HuH-7.5 (cell line): ENCODE measurements around the gene B4GALT6.
A peak's percentile ranks its signal among the peaks of the same experiment; 100 is the strongest.
"Not testable (repeated sequence)": the region's sequence is repeated elsewhere in the genome, so short reads cannot be mapped to it uniquely, and the experiment has no call there.

Source experiments
- DNase-seq: peaks from one replicate; pipeline ENCODE4 v3.0.0; 2011; ENCODE audit warnings: low spot score

Gene B4GALT6

DNA sequence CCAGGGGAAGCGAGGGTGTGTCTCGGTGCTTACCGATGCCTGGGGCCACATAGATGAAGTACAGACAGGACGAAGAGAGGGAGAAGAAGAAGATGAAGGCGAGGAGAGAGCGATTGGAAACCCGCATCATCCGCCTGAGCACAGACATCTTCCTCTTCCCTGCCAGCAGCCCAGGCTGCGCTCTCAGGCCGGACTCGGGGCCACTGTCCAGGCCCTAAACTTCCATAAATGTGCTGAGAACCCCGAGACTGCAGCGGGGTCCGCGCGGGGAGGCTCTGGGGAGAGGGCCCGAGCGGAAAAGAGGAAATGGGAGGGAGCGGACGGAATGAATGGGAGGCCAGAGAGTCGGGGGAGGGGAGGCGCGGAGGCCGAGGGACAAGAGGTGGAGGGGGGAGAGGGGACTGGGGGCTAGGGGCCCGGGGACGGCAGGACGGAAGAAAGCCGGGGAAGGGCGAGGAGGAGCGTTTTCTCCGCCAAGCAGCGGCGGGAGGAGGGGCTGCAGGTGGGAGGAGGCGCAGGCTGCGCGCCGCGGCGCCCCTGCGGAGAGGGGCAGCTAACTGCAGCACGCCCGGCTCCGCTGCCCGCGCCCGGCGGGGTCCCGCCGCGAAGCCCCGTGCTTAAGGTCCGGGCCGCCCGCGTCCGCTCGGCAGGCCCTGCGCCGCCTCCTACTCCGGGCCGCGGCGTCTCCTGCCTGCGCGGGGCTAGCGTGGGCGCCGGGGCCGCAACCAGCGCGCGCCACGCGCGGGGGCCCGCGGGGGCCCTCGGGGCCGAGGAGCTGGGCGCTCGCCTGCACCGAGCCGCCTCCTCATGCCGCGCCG lies at the start of gene B4GALT6:
B4GALT6 (minus strand) TSS at position 303 of the 818 bp plus-strand sequence; CDS start at position 148, 155 bp downstream.
- DNase-seq = peak; percentile 23

GRCh38 chr18:31731628-31732027 lies 47.2 kb upstream of the B4GALT6 start:
- DNase-seq = no peak

DNA sequence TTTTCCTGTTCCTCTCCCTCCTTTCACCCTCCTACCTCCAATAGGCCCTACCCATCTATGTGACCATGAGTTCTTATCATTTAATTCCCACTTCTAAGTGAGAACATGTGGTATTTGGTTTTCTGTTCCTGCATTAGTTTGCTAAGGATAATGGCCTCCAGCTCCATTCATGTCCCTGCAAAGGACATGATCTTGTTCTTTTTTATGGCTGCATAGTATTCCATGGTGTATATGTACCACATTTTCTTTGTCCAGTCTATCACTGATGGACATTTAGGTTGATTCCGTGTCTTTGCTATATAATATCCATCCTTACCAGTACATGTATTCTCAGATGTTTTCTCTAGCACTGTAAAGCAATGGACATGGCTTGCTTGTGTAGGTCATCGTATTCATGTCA lies 44.8 kb upstream of the B4GALT6 start:
- not testable (repeated sequence) for DNase-seq

- peak; percentile 8 for DNase-seq
Observed at GRCh38 chr18:31723990-31724711, 39.8 kb upstream of the B4GALT6 start.

GRCh38 chr18:31723639-31723989 lies 39.2 kb upstream of the B4GALT6 start:
- DNase-seq = no peak

GRCh38 chr18:31722369-31722957 lies 38.1 kb upstream of the B4GALT6 start:
- DNase-seq = peak; percentile 37

- DNase-seq = no peak
Observed at GRCh38 chr18:31721601-31722000, 37.2 kb upstream of the B4GALT6 start.

DNA sequence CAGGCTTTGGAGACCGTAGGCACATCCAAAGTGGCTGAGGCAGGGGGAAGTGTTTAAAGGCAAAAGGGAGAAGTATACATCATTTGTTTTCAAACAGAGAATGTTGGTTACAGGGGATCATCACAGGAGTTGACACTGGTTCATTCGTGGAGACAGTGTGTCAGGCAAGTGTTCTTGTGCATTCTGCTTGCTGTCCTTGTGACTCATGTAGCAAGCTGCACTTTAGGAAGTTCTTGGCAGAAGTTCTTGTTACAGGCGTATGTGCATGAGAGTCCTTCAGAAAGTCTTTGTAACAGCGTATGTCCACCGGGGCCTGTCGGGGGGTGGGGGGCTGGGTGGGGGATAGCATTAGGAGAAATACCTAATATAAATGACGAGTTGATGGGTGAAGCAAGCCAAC lies 36.5 kb upstream of the B4GALT6 start:
- DNase-seq = no peak

GRCh38 chr18:31719363-31720006 lies 35.1 kb upstream of the B4GALT6 start:
- DNase-seq = no peak

- no peak for DNase-seq
Observed at GRCh38 chr18:31718386-31718785, 34.0 kb upstream of the B4GALT6 start.

DNA sequence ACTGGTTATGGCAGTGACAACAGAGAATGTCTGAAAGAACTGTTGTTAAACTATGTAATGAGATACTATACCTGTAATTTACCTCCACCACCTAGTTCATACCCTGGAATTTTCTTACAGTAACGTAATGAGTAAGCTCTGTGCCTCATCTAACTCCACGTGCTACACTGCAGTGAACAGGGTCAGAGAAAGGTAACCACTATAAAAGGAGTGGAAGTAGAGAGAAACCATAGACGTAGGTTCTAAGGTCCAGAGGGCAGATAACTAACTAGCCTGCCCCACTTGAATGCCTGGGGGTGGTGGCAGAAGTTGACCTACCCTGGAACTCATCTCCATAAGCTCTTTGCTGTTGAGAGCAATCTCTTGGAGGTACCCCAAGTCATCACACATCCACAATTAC lies 32.0 kb upstream of the B4GALT6 start:
- no peak for DNase-seq

GRCh38 chr18:31711365-31712172 lies 27.2 kb upstream of the B4GALT6 start:
- no peak for DNase-seq

- no peak for DNase-seq
Observed at GRCh38 chr18:31710826-31711225, 26.4 kb upstream of the B4GALT6 start.

- DNase-seq = no peak
Observed at GRCh38 chr18:31707815-31708214, 23.4 kb upstream of the B4GALT6 start.

- no peak for DNase-seq
Observed at GRCh38 chr18:31702449-31702848, 18.1 kb upstream of the B4GALT6 start.

DNA sequence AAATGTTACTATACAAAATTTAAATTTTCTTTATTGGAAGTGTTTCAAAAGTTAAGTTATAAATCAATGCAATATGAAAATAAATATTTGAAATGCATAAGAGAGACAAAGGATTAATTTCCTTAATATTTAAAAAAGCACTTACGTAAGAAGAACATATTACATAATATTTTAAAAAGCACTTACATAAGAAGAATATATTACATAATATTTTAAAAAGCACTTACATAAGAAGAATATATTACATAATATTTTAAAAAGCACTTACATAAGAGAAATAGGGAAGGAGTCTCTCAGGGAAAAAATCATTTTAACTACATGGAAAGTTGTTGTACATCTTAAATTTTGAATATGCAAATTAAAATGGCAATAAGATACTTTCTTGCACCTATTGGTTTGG lies 17.4 kb upstream of the B4GALT6 start:
- DNase-seq = no peak

DNA sequence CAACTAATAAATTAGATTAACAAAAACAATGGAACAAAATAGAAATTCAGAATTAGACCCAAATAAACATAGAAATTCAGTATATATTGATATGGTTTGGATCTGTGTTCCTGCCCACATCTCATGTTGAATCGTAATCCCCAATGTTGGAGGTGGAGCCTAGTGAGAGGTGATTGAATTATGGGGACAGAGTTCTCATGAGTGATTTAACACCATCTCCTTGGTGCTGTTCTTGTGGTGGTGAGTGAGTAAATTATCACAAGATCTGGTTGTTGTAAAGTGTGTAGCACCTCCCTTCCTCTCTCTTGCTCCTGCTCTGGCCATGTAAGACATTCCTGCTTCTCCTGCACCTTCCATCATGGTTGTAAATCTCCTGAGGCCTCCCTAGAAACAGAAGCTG lies 16.6 kb upstream of the B4GALT6 start:
- DNase-seq = no peak

GRCh38 chr18:31697351-31698298 lies 13.2 kb upstream of the B4GALT6 start:
- DNase-seq = no peak

- no peak for DNase-seq
Observed at GRCh38 chr18:31695989-31696388, 11.6 kb upstream of the B4GALT6 start.

DNA sequence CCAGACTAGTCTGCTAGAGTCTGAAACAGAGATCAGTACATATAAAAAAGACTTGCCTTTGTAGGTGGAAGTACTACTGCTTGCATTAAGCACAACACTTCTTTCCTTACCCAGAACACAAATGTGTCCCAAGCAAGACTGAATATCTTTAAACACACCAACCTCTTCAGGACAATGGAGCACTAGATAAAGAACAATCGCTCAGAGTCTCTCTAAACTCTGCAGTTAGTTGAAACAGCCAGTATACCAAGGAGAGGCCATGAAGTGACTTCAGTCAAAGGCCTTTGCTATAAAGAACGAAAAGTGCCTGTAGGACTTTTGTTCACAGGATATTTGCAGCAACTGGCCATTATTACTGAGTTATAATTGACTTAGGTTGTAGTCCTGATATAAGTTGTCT lies 9.9 kb upstream of the B4GALT6 start:
- no peak for DNase-seq

- DNase-seq = no peak
Observed at GRCh38 chr18:31688606-31689005, 4.2 kb upstream of the B4GALT6 start.
